ENCODE data around the gene LDLRAD4.

- no peak for TF ChIP-seq CTCF (IDR thresholded peaks at IDR 0.05; ENCODE audit: insufficient read depth, low read length, poor library complexity, severe bottlenecking)
- no peak for TF ChIP-seq EZH2phosphoT487 (conservative IDR thresholded peaks at IDR 0.05; ENCODE audit: low read length)
These were observed 170.3 kb downstream of the LDLRAD4 start for GRCh38 chr18:13388586-13389490.

Measured in SU-DHL-6 (cell line).